ENCODE results near the gene TRIM71.

The TRIM71 gene

GRCh38 chr3:32856355-32856889 lies 38.6 kb downstream of the TRIM71 start:
- no peak overlapping the region for H3K9ac ChIP-seq (ENCODE audit: low read length)
- no peaks in the 10 kb centered on the region for H3K9me3 ChIP-seq (ENCODE audit: insufficient read depth, low read length)
- no peaks in the 10 kb centered on the region for H3K9me2 ChIP-seq (replicated peaks; ENCODE audit: insufficient read depth, low read length)
- no peak overlapping the region for H3K27ac ChIP-seq (ENCODE audit: low read depth, low read length)
- H3F3A ChIP-seq (ENCODE audit: insufficient read depth): no peaks in the 10 kb centered on the region
- H3K4me2 ChIP-seq (ENCODE audit: low read depth, low read length, poor library complexity, severe bottlenecking): no peak overlapping the region
- H3K79me2 ChIP-seq (ENCODE audit: insufficient read depth, low read length): no peaks in the 10 kb centered on the region
- no peak overlapping the region for H2AFZ ChIP-seq (ENCODE audit: low read depth, low read length, severe bottlenecking)
- H4K20me1 ChIP-seq (ENCODE audit: low read depth, low read length): no peaks in the 10 kb centered on the region
- TF ChIP-seq EZH2phosphoT487 (conservative IDR thresholded peaks at IDR 0.05; ENCODE audit: low read length) (no peak), CTCF (IDR thresholded peaks at IDR 0.05; ENCODE audit: insufficient read depth, low read length, poor library complexity, severe bottlenecking) (no peak)
- H3K27me3 ChIP-seq (ENCODE audit: low read length): no peaks in the 10 kb centered on the region
- no peaks in the 10 kb centered on the region for H3K36me3 ChIP-seq (ENCODE audit: low read length)
- no peak overlapping the region for H3K4me3 ChIP-seq (ENCODE audit: insufficient read depth, low read length, poor library complexity, severe bottlenecking)

- no peaks in the 10 kb centered on the region for H4K20me1 ChIP-seq (ENCODE audit: low read depth, low read length)
- TF ChIP-seq CTCF (IDR thresholded peaks at IDR 0.05; ENCODE audit: insufficient read depth, low read length, poor library complexity, severe bottlenecking) (no peak), EZH2phosphoT487 (conservative IDR thresholded peaks at IDR 0.05; ENCODE audit: low read length) (no peak)
- no peaks in the 10 kb centered on the region for H3K9me2 ChIP-seq (replicated peaks; ENCODE audit: insufficient read depth, low read length)
- H3K4me2 ChIP-seq (ENCODE audit: low read depth, low read length, poor library complexity, severe bottlenecking): no peak overlapping the region
- no peaks in the 10 kb centered on the region for H3K27me3 ChIP-seq (ENCODE audit: low read length)
- no peaks in the 10 kb centered on the region for H3F3A ChIP-seq (ENCODE audit: insufficient read depth)
- H2AFZ ChIP-seq (ENCODE audit: low read depth, low read length, severe bottlenecking): no peak overlapping the region
- no peak overlapping the region for H3K4me3 ChIP-seq (ENCODE audit: insufficient read depth, low read length, poor library complexity, severe bottlenecking)
- H3K9me3 ChIP-seq (ENCODE audit: insufficient read depth, low read length): no peaks in the 10 kb centered on the region
- no peaks in the 10 kb centered on the region for H3K79me2 ChIP-seq (ENCODE audit: insufficient read depth, low read length)
- no peaks in the 10 kb centered on the region for H3K36me3 ChIP-seq (ENCODE audit: low read length)
- H3K27ac ChIP-seq (ENCODE audit: low read depth, low read length): no peak overlapping the region
- no peak overlapping the region for H3K9ac ChIP-seq (ENCODE audit: low read length)
Observed at GRCh38 chr3:32856901-32857507, 39.2 kb downstream of the TRIM71 start.

- Histone ChIP-seq H3K4me3 (ENCODE audit: insufficient read depth, low read length, poor library complexity, severe bottlenecking) (no peak overlapping the region), H3K79me2 (ENCODE audit: insufficient read depth, low read length) (no peaks in the 10 kb centered on the region), H3K4me2 (ENCODE audit: low read depth, low read length, poor library complexity, severe bottlenecking) (no peak overlapping the region), H3K27ac (ENCODE audit: low read depth, low read length) (no peak overlapping the region), H3K9me3 (ENCODE audit: insufficient read depth, low read length) (no peaks in the 10 kb centered on the region), H3F3A (ENCODE audit: insufficient read depth) (no peaks in the 10 kb centered on the region), H3K27me3 (ENCODE audit: low read length) (no peaks in the 10 kb centered on the region), H3K9me2 (replicated peaks; ENCODE audit: insufficient read depth, low read length) (no peaks in the 10 kb centered on the region), H3K36me3 (ENCODE audit: low read length) (no peaks in the 10 kb centered on the region), H4K20me1 (ENCODE audit: low read depth, low read length) (no peaks in the 10 kb centered on the region), H2AFZ (ENCODE audit: low read depth, low read length, severe bottlenecking) (no peak overlapping the region), H3K9ac (ENCODE audit: low read length) (no peak overlapping the region)
- TF ChIP-seq EZH2phosphoT487 (conservative IDR thresholded peaks at IDR 0.05; ENCODE audit: low read length) (no peak), CTCF (IDR thresholded peaks at IDR 0.05; ENCODE audit: insufficient read depth, low read length, poor library complexity, severe bottlenecking) (no peak)
Observed at GRCh38 chr3:32857921-32858320, 40.1 kb downstream of the TRIM71 start.
